HG02798 (cell line): Measurements from ENCODE around the gene CDK6.

Source experiments
- ATAC-seq: cut with Tn5 transposase; IDR thresholded peaks from one replicate; pipeline ENCODE4 v1.9.1; 2021; ENCODE audit warnings: mild to moderate bottlenecking; ENCODE audit not compliant: unreplicated experiment, poor library complexity

CDK6 gene

GRCh38 chr7:92560602-92561001 lies 275.8 kb downstream of the CDK6 start:
- ATAC-seq, result no peak

- no peak for ATAC-seq
These were observed 278.5 kb downstream of the CDK6 start for GRCh38 chr7:92557808-92558362.

GRCh38 chr7:92557249-92557648 lies 279.1 kb downstream of the CDK6 start:
- ATAC-seq, result no peak
